Endothelial cell (in vitro differentiated cells): ENCODE data around the gene CCM2. TPM values are rescaled to one million over a fixed set of nuclear protein-coding genes. Genes with fewer than 3 reads are reported as not detected.
"Not testable (repeated sequence)": the region's sequence is repeated elsewhere in the genome, so short reads cannot be mapped to it uniquely, and the experiment has no call there.

Experiments
- DNase-seq: peaks from one replicate; pipeline ENCODE4 v3.0.0; 2021; ENCODE audit warnings: low spot score
- H3K27ac Mint-ChIP-seq: one replicate; pipeline ENCODE4 v1.8.0; 2021; ENCODE audit warnings: mixed read lengths, inconsistent platforms; ENCODE audit not compliant: unreplicated experiment
- H3K27me3 Mint-ChIP-seq: one replicate; pipeline ENCODE4 v1.8.0; 2021; ENCODE audit warnings: mild to moderate bottlenecking, moderate library complexity, mixed read lengths, inconsistent platforms; ENCODE audit not compliant: unreplicated experiment
- H3K36me3 Mint-ChIP-seq: one replicate; pipeline ENCODE4 v1.8.0; 2021; ENCODE audit warnings: mild to moderate bottlenecking, low read depth, mixed read lengths, inconsistent platforms; ENCODE audit not compliant: unreplicated experiment
- H3K4me1 Mint-ChIP-seq: one replicate; pipeline ENCODE4 v1.8.0; 2021; ENCODE audit warnings: mild to moderate bottlenecking, mixed read lengths, inconsistent platforms; ENCODE audit not compliant: unreplicated experiment
- H3K4me3 Mint-ChIP-seq: one replicate; pipeline ENCODE4 v1.8.0; 2021; ENCODE audit warnings: mild to moderate bottlenecking, mixed read lengths, inconsistent platforms; ENCODE audit not compliant: unreplicated experiment
- H3K9me3 Mint-ChIP-seq: one replicate; pipeline ENCODE4 v1.8.0; 2021; ENCODE audit warnings: mixed read lengths, inconsistent platforms; ENCODE audit not compliant: unreplicated experiment
- CTCF ChIP-seq: fragments of 200-600 bp; sonication (generic); IDR thresholded peaks from one replicate; pipeline ENCODE4 v1.5.0; 2021; ENCODE audit warnings: antibody characterized with exemption; ENCODE audit not compliant: unreplicated experiment
- total RNA-seq: library from RNA; stranded (reverse); fragmentation: NEBNext Ultra II Directional; extraction: Animal tissue kit (Norgen Biotek cat#: 25700); gene quantifications from one replicate; pipeline ENCODE4 v1.2.1, GENCODE V29; 2021; ENCODE audit not compliant: unreplicated experiment

Gene CCM2
- total RNA-seq, 1 donor from 2014 or later: 59.8 TPM

GRCh38 chr7:45015313-45015712 lies 15.3 kb downstream of the CCM2 start:
- peak overlapping the region; percentile 13 for H3K27ac Mint-ChIP-seq
- H3K9me3 Mint-ChIP-seq: no peaks in the 10 kb centered on the region
- H3K36me3 Mint-ChIP-seq: peaks cover 13% of the 10 kb centered on the region
- TF ChIP-seq CTCF: no peak
- no peak overlapping the region for H3K4me3 Mint-ChIP-seq
- H3K4me1 Mint-ChIP-seq: peaks cover 14% of the 10 kb centered on the region
- no peaks in the 10 kb centered on the region for H3K27me3 Mint-ChIP-seq
- DNase-seq: no peak

GRCh38 chr7:45017253-45017652 lies 17.3 kb downstream of the CCM2 start:
- H3K27ac Mint-ChIP-seq: no peak overlapping the region

GRCh38 chr7:45020915-45021314 lies 20.9 kb downstream of the CCM2 start:
- Mint-ChIP-seq H3K4me1 (peaks cover 4% of the 10 kb centered on the region), H3K4me3 (no peak overlapping the region), H3K36me3 (peaks cover 18% of the 10 kb centered on the region), H3K27me3 (no peaks in the 10 kb centered on the region), H3K9me3 (no peaks in the 10 kb centered on the region), H3K27ac (no peak overlapping the region)
- no peak for DNase-seq
- no peak for TF ChIP-seq CTCF

More at GRCh38 chr7:45017253-45017652, 17.3 kb downstream of the CCM2 start:
- Mint-ChIP-seq H3K27me3 (no peaks in the 10 kb centered on the region), H3K4me1 (peaks cover 17% of the 10 kb centered on the region), H3K4me3 (no peak overlapping the region), H3K9me3 (no peaks in the 10 kb centered on the region), H3K36me3 (peaks cover 17% of the 10 kb centered on the region)
- no peak for TF ChIP-seq CTCF
- no peak for DNase-seq

GRCh38 chr7:45021604-45022296 lies 21.7 kb downstream of the CCM2 start:
- no peaks in the 10 kb centered on the region for H3K9me3 Mint-ChIP-seq
- H3K4me1 Mint-ChIP-seq: peaks cover 4% of the 10 kb centered on the region
- no peak overlapping the region for H3K27ac Mint-ChIP-seq
- no peak for TF ChIP-seq CTCF
- H3K4me3 Mint-ChIP-seq: no peak overlapping the region
- no peaks in the 10 kb centered on the region for H3K27me3 Mint-ChIP-seq
- peaks cover 15% of the 10 kb centered on the region for H3K36me3 Mint-ChIP-seq
- DNase-seq: no peak

GRCh38 chr7:45024126-45024744 lies 24.2 kb downstream of the CCM2 start:
- peaks cover 11% of the 10 kb centered on the region for H3K36me3 Mint-ChIP-seq
- no peak overlapping the region for H3K4me3 Mint-ChIP-seq
- H3K4me1 Mint-ChIP-seq: peaks cover 16% of the 10 kb centered on the region
- no peak overlapping the region for H3K27ac Mint-ChIP-seq
- no peak for TF ChIP-seq CTCF
- no peaks in the 10 kb centered on the region for H3K27me3 Mint-ChIP-seq
- no peaks in the 10 kb centered on the region for H3K9me3 Mint-ChIP-seq
- no peak for DNase-seq

GRCh38 chr7:45025473-45025872 lies 25.5 kb downstream of the CCM2 start:
- H3K27me3 Mint-ChIP-seq: not testable (repeated sequence)
- peaks cover 11% of the 10 kb centered on the region for H3K36me3 Mint-ChIP-seq

More at GRCh38 chr7:45025473-45025872, 25.5 kb downstream of the CCM2 start:
- Mint-ChIP-seq H3K27ac (peak overlapping the region; percentile 21), H3K4me1 (peaks cover 16% of the 10 kb centered on the region)
- not testable (repeated sequence) for H3K9me3 Mint-ChIP-seq, DNase-seq, H3K4me3 Mint-ChIP-seq
